ENCODE results near the gene RTN4RL2. TPM values are rescaled to one million over a fixed set of nuclear protein-coding genes. Genes with fewer than 3 reads are reported as not detected.

Gene RTN4RL2
- total and polyA plus RNA-seq, 9 of the 15 experiments (the other 6 are each of a cell fraction or from before 2014, with no cell fraction given): 0.06 to 1.9 (median 0.34) TPM; not detected in 4

DNA sequence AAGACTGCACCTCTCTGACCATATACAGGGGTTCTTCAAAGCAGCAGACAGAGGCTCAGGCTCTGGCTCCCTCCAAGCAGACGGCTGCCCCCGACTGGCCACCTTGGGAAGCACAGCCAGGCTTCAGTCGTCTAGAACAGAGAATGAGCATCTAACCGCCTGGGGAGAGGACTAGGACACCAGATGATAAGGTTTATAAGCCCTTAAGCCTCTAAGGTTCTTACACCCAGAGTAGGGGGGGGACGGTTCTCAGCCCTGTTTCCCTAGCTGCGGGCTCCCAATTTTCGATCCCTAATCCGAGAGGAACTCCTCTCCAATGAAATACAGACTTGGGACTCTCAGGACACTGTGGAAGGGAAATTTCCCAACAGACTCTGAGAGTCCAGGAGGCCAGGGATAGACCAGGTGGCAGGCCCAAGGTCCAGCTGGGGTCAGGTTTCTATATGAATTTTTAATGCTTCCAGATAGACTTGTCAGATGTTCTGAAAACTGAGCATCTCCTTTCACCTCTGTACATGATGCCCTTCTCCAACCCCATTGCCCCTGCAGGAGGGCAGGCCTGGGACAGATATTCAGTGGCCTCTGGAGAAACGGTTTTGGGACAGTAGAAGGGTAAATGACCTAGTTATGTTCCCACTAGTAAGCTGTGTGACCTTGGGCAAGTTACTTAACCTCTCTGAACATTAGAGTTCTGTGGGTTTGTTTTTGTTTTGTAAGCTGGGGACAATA, 20.2 kb downstream of the RTN4RL2 start (continued):
- TF ChIP-seq ZNF444 (CRISPR knock-in tag; IDR thresholded peaks at IDR 0.05) (no peak), JUNB (CRISPR knock-in tag; conservative IDR thresholded peaks at IDR 0.05) (no peak), RFX1 (IDR thresholded peaks at IDR 0.05) (no peak), NFRKB (IDR thresholded peaks at IDR 0.05; ENCODE audit: low read depth) (no peak), FOXA3 (CRISPR knock-in tag; conservative IDR thresholded peaks at IDR 0.05 in 1 of 2, IDR thresholded peaks at IDR 0.05 in 1 of 2) (no peak), CXXC5 (CRISPR knock-in tag; IDR thresholded peaks at IDR 0.05) (no peak), MBD2 (IDR thresholded peaks at IDR 0.05; ENCODE audit: borderline replicate concordance, low read depth) (no peak), STAT5A (IDR thresholded peaks at IDR 0.05; ENCODE audit: borderline replicate concordance, low read length) (no peak), ZNF197 (CRISPR knock-in tag; IDR thresholded peaks at IDR 0.05; ENCODE audit: low read depth) (no peak), TAF1 (IDR thresholded peaks at IDR 0.05; ENCODE audit: control insufficient read depth, extremely low read depth, insufficient read depth, low read length, severe bottlenecking) (no peak), STAG1 (CRISPR knock-in tag; IDR thresholded peaks at IDR 0.05; ENCODE audit: borderline replicate concordance) (no peak), BCOR (IDR thresholded peaks at IDR 0.05) (peak; percentile 95), ZNF232 (CRISPR knock-in tag; IDR thresholded peaks at IDR 0.05) (no peak), TBL1XR1 (IDR thresholded peaks at IDR 0.05; ENCODE audit: low read length in 2 of 2) (no peak), SIN3B (IDR thresholded peaks at IDR 0.05; ENCODE audit: low read depth) (no peak), ZNF778 (CRISPR knock-in tag; IDR thresholded peaks at IDR 0.05) (no peak), SIN3A (IDR thresholded peaks at IDR 0.05; ENCODE audit: borderline replicate concordance in 2 of 2, control insufficient read depth in 1 of 2, low read depth in 2 of 2, low read length in 2 of 2) (no peak), TAF15 (IDR thresholded peaks at IDR 0.05; ENCODE audit: low read depth, low read length) (no peak), PHF20 (IDR thresholded peaks at IDR 0.05; ENCODE audit: partially characterized antibody) (no peak), ZNF384 (IDR thresholded peaks at IDR 0.05; ENCODE audit: low read depth, low read length) (no peak), PHB2 (IDR thresholded peaks at IDR 0.05; ENCODE audit: low read depth) (no peak), ATF7 (IDR thresholded peaks at IDR 0.05) (0 out of 2 replicates have a peak, but pooled peaks have one; percentile 10)
- TF ChIP-seq, protein P1, sequence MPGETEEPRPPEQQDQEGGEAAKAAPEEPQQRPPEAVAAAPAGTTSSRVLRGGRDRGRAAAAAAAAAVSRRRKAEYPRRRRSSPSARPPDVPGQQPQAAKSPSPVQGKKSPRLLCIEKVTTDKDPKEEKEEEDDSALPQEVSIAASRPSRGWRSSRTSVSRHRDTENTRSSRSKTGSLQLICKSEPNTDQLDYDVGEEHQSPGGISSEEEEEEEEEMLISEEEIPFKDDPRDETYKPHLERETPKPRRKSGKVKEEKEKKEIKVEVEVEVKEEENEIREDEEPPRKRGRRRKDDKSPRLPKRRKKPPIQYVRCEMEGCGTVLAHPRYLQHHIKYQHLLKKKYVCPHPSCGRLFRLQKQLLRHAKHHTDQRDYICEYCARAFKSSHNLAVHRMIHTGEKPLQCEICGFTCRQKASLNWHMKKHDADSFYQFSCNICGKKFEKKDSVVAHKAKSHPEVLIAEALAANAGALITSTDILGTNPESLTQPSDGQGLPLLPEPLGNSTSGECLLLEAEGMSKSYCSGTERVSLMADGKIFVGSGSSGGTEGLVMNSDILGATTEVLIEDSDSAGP (CRISPR knock-in tag; IDR thresholded peaks at IDR 0.05): no peak
- TF ChIP-seq, protein P2, sequence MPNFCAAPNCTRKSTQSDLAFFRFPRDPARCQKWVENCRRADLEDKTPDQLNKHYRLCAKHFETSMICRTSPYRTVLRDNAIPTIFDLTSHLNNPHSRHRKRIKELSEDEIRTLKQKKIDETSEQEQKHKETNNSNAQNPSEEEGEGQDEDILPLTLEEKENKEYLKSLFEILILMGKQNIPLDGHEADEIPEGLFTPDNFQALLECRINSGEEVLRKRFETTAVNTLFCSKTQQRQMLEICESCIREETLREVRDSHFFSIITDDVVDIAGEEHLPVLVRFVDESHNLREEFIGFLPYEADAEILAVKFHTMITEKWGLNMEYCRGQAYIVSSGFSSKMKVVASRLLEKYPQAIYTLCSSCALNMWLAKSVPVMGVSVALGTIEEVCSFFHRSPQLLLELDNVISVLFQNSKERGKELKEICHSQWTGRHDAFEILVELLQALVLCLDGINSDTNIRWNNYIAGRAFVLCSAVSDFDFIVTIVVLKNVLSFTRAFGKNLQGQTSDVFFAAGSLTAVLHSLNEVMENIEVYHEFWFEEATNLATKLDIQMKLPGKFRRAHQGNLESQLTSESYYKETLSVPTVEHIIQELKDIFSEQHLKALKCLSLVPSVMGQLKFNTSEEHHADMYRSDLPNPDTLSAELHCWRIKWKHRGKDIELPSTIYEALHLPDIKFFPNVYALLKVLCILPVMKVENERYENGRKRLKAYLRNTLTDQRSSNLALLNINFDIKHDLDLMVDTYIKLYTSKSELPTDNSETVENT (CRISPR knock-in tag; IDR thresholded peaks at IDR 0.05): no peak
- TF ChIP-seq, protein P3, sequence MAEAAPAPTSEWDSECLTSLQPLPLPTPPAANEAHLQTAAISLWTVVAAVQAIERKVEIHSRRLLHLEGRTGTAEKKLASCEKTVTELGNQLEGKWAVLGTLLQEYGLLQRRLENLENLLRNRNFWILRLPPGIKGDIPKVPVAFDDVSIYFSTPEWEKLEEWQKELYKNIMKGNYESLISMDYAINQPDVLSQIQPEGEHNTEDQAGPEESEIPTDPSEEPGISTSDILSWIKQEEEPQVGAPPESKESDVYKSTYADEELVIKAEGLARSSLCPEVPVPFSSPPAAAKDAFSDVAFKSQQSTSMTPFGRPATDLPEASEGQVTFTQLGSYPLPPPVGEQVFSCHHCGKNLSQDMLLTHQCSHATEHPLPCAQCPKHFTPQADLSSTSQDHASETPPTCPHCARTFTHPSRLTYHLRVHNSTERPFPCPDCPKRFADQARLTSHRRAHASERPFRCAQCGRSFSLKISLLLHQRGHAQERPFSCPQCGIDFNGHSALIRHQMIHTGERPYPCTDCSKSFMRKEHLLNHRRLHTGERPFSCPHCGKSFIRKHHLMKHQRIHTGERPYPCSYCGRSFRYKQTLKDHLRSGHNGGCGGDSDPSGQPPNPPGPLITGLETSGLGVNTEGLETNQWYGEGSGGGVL (CRISPR knock-in tag; IDR thresholded peaks at IDR 0.05): no peak
